DND-41 (cell line): ENCODE results near the gene BTLA.
"Not testable (repeated sequence)": the region's sequence is repeated elsewhere in the genome, so short reads cannot be mapped to it uniquely, and the experiment has no call there.

Source experiments
- EZH2 ChIP-seq: IDR thresholded peaks from 3 replicates; pipeline ENCODE4 v1.6.1; 2012; ENCODE audit warnings: borderline replicate concordance, low read depth, mild to moderate bottlenecking, moderate library complexity, low read length, inconsistent platforms; ENCODE audit not compliant: severe bottlenecking
- TF ChIP-seq, protein P1 (sequence below): IDR thresholded peaks from 2 replicates; pipeline ENCODE4 v1.5.1; 2012; ENCODE audit warnings: borderline replicate concordance, low read length, moderate library complexity, mild to moderate bottlenecking; ENCODE audit not compliant: poor library complexity, severe bottlenecking; ENCODE audit errors: extremely low read depth

DNA sequence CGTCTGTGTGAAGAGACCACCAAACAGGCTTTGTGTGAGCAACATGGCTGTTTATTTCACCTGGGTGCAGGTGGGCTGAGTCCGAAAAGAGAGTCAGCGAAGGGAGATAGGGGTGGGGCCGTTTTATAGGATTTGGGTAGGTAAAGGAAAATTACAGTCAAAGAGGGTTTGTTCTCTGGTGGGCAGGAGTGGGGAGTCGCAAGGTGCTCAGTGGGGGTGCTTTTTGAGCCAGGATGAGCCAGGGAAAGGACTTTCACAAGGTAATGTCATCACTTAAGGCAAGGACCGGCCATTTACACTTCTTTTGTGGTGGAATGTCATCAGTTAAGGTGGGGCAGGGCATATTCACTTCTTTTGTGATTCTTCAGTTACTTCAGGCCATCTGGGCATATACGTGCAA, 76.4 kb downstream of the BTLA start:
- TF ChIP-seq, protein P1, sequence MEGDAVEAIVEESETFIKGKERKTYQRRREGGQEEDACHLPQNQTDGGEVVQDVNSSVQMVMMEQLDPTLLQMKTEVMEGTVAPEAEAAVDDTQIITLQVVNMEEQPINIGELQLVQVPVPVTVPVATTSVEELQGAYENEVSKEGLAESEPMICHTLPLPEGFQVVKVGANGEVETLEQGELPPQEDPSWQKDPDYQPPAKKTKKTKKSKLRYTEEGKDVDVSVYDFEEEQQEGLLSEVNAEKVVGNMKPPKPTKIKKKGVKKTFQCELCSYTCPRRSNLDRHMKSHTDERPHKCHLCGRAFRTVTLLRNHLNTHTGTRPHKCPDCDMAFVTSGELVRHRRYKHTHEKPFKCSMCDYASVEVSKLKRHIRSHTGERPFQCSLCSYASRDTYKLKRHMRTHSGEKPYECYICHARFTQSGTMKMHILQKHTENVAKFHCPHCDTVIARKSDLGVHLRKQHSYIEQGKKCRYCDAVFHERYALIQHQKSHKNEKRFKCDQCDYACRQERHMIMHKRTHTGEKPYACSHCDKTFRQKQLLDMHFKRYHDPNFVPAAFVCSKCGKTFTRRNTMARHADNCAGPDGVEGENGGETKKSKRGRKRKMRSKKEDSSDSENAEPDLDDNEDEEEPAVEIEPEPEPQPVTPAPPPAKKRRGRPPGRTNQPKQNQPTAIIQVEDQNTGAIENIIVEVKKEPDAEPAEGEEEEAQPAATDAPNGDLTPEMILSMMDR, result not testable (repeated sequence)
- TF ChIP-seq EZH2, result not testable (repeated sequence)
